ENCODE measurements around the gene VPS13D. TPM values are rescaled to one million over a fixed set of nuclear protein-coding genes. Genes with fewer than 3 reads are reported as not detected.

Gene VPS13D
- total RNA-seq, 2 donors from 2014 or later = 54.0 to 63.3 TPM

- peak; percentile 52 for ATAC-seq
- whole genome bisulfite sequencing, 2 donors = 57 to 80% methylated on average over 7 of the region's 7 CpGs
- intact Hi-C loops (cut with DNase I) = no loop called here
- TF ChIP-seq CTCF (IDR thresholded peaks at IDR 0.05) = no peak
- H3K27me3 ChIP-seq = no peaks in the 10 kb centered on the region
- peaks cover 20% of the 10 kb centered on the region for H3K4me1 ChIP-seq
- H3K9me3 ChIP-seq = no peaks in the 10 kb centered on the region
- DNase-seq = peak; percentile 33 to 77 (median 61)
- H3K36me3 ChIP-seq (replicated peaks in 1 of 2; ENCODE audit: insufficient read depth in 1 of 2, low read depth in 2 of 2) = peaks cover 8 to 9% of the 10 kb centered on the region in 2 donors
- H3K27ac ChIP-seq = peak overlapping the region in 2 of 4 donors; percentile 31 to 61
- no peak overlapping the region for H3K4me3 ChIP-seq
Observed at GRCh38 chr1:12327566-12327965, 97.7 kb downstream of the VPS13D start.

- Histone ChIP-seq H3K27me3 (no peaks in the 10 kb centered on the region), H3K9me3 (no peaks in the 10 kb centered on the region), H3K4me1 (peaks cover 76% of the 10 kb centered on the region), H3K4me3 (no peak overlapping the region), H3K36me3 (replicated peaks in 1 of 2; ENCODE audit: insufficient read depth in 1 of 2, low read depth in 2 of 2) (peaks cover 0 to 5% of the 10 kb centered on the region in 2 donors), H3K27ac (peak overlapping the region; percentile 42 to 75 (median 69))
- TF ChIP-seq CTCF (IDR thresholded peaks at IDR 0.05) = no peak
- TF ChIP-seq POLR2A (IDR thresholded peaks at IDR 0.05) = no peak
- WGBS, 2 donors = 28 to 30% methylated on average over 11 of the region's 11 CpGs
- intact Hi-C loops (cut with DNase I) = no loop called here
- DNase-seq (peak; percentile 62 to 82 (median 74)), ATAC-seq (peak; percentile 79)
Observed at GRCh38 chr1:12333036-12333785, 103.4 kb downstream of the VPS13D start.

DNA sequence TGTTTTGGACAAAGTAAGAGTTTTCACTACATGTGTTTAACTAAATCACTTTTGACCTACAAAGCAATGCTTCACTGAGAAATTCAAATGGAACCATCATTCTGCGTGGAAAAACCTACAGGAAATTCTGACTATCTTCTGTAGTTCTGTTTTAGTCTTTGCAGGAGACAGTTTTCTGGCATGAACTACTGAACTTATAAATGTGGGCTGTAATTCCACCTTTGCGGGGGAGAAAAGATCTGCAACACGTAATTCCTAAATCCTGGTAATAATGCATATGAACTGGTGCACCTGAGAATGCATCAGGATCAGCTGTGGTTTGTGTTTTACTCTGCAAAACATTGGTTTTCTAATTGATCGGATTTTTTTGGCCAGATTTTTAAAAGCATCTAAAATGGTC, 106.0 kb downstream of the VPS13D start:
- TF ChIP-seq POLR2A (IDR thresholded peaks at IDR 0.05) = no peak
- TF ChIP-seq CTCF (IDR thresholded peaks at IDR 0.05) = no peak
- Histone ChIP-seq H3K27ac (peak overlapping the region; percentile 71 to 76 (median 74)), H3K9me3 (no peaks in the 10 kb centered on the region), H3K4me1 (peaks cover 98% of the 10 kb centered on the region), H3K27me3 (no peaks in the 10 kb centered on the region), H3K36me3 (replicated peaks in 1 of 2; ENCODE audit: insufficient read depth in 1 of 2, low read depth in 2 of 2) (no peaks in the 10 kb centered on the region), H3K4me3 (no peak overlapping the region)
- no peak for DNase-seq
- 71 to 81% methylated on average over 4 of the region's 4 CpGs for WGBS, 2 donors
- intact Hi-C loops (cut with DNase I) = no loop called here
- no peak for ATAC-seq

GRCh38 chr1:12336413-12336812, 106.6 kb downstream of the VPS13D start:
- no peak overlapping the region for H3K4me3 ChIP-seq
- H3K27me3 ChIP-seq = no peaks in the 10 kb centered on the region
- DNase-seq (peak; percentile 58 to 83 (median 66)), ATAC-seq (peak; percentile 86)
- intact Hi-C loops (cut with DNase I) = no loop called here
- H3K27ac ChIP-seq = peak overlapping the region; percentile 71 to 76 (median 74)
- 18 to 31% methylated on average over 1 of the region's 1 CpG for WGBS, 2 donors
- H3K4me1 ChIP-seq = peaks cover 98% of the 10 kb centered on the region
- TF ChIP-seq CTCF (IDR thresholded peaks at IDR 0.05) (no peak), POLR2A (IDR thresholded peaks at IDR 0.05) (no peak)
- no peaks in the 10 kb centered on the region for H3K9me3 ChIP-seq
- H3K36me3 ChIP-seq (replicated peaks in 1 of 2; ENCODE audit: insufficient read depth in 1 of 2, low read depth in 2 of 2) = no peaks in the 10 kb centered on the region

DNA sequence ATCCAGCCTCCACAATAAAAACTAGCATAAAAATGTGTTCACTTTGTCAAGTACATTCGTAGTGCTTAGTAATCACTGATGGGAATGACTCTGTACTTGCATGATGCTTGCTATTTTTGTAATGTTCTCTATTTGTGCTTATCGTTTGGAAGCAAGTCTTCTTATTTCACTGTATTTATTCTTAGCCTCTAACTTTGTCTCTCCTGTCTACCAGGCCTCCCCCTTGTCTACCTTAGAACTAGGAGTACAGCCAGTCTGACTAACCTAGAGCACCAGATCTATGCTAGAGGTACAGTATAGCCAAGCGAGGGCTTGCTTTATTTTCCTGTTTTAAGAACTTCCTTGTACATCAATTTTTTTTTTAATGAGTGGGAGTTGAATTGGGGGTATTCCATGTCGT, 108.2 kb downstream of the VPS13D start:
- Histone ChIP-seq H3K27me3 (no peaks in the 10 kb centered on the region), H3K4me3 (no peak overlapping the region), H3K9me3 (no peaks in the 10 kb centered on the region), H3K36me3 (replicated peaks in 1 of 2; ENCODE audit: insufficient read depth in 1 of 2, low read depth in 2 of 2) (no peaks in the 10 kb centered on the region), H3K4me1 (peaks cover 97% of the 10 kb centered on the region), H3K27ac (peak overlapping the region in 3 of 4 donors; percentile 5 to 73 (median 13))
- TF ChIP-seq POLR2A (IDR thresholded peaks at IDR 0.05) (no peak), CTCF (IDR thresholded peaks at IDR 0.05) (no peak)
- WGBS, 2 donors = 63 to 70% methylated on average over 4 of the region's 4 CpGs
- intact Hi-C loops (cut with DNase I) = no loop called here
- DNase-seq (no peak), ATAC-seq (no peak)

All from body of pancreas (tissue), 4 donors.